Fibroblast of skin of left quadriceps (primary cell): ENCODE measurements around the gene PCCA.
"Not testable (repeated sequence)": the region's sequence is repeated elsewhere in the genome, so short reads cannot be mapped to it uniquely, and the experiment has no call there.

ENCODE experiments used
- DNase-seq, 2 experiments: peaks; one replicate each; pipeline ENCODE4 v3.0.0-alpha.2; 2013; ENCODE audit warnings: low read depth in 2 of 2

The PCCA gene

DNA sequence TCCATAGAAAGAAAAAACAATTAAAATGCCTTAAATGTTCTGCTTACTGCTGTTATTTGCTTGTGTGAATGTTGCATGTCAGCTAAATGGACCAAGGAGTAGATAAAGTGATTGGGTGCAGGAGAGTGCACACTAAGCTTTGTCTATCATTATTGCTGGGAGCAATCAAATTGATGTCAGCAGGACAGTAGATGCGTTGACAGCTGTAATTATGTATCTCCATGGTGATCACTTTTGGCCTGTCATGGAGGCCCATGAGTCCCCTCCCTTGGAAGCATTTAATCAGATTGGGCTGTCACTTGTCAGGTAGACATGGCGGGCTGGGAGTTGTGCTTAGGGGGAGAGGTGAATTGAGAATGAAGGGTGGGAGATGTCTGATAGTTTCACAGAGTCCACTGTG, 215.3 kb downstream of the PCCA start:
- DNase-seq = no peak

- DNase-seq = no peak
Observed at GRCh38 chr13:100305398-100305797, 216.5 kb downstream of the PCCA start.

GRCh38 chr13:100306030-100306429, 217.1 kb downstream of the PCCA start:
- DNase-seq = no peak

DNA sequence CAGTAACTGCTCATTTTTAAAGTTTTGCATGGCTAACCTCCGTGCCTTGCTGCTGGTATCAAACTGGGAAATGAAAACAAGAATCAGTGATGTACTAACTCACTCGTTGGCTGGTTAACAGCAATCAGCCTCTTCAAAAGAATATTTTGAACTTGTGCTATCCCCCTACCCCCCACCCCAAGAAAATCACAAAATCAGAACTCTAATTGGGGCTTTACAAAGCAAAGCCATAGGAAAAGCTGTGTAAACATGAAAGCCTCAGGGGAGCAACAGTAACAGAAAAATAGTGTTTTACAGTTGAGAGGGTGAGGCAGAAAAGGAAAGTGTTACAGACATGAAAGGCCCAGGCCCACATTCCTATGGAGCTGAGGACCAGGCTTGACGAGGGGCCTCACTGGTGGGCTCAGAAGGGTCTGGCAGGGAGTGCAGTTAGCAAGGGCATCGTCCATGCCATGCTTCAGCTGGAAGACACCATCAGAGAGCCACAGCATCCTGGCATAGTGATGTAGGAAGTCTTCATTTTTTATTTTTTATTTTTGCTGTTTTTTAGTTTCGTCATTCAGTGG, 217.6 kb downstream of the PCCA start:
- no peak for DNase-seq

- DNase-seq = no peak
Observed at GRCh38 chr13:100314132-100314910, 225.4 kb downstream of the PCCA start.

DNA sequence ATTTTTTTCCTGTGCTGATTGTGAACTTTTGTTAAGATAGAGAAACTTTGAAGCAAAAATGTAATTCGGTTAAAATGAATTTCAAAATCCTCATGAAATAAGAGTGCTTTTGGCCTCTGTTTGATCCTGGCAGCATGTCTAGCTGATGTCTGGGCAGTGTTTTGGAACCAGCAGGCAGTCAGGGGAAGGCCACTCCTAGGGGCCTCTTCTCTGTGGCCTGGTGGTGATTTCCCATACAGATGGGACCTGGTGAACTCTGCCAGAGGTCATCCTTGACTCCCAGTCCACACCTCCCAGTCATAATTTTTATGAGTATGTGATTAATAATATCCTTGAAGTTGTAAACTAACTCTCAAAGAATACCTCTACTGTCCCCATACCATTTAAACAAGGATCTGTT, 226.6 kb downstream of the PCCA start:
- no peak for DNase-seq

- DNase-seq = not testable (repeated sequence)
Observed at GRCh38 chr13:100318473-100318872, 229.6 kb downstream of the PCCA start.

GRCh38 chr13:100323937-100324336, 235.0 kb downstream of the PCCA start:
- no peak for DNase-seq

- no peak for DNase-seq
Observed at GRCh38 chr13:100330662-100331061, 241.8 kb downstream of the PCCA start.

DNA sequence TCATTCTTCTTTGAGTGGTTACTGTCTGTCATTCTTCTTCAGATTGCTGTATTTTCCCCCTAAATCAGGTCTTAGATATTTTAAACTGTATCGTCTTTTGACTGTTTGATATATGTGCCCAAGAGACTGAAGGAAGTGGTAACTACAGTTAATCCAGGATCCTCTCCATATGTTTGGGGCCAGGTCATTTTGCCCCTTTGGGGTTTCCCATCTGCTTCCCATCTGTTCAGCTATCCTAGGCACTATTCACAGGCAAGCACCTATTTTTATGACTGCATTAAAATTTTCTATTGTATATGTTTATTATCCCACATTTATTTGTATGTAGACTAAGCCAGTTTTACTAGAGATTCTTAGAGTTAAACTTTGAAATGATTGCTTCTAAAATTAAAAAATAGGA, 244.2 kb downstream of the PCCA start:
- DNase-seq = no peak

- no peak for DNase-seq
Observed at GRCh38 chr13:100334214-100334613, 245.3 kb downstream of the PCCA start.

GRCh38 chr13:100336795-100337516, 248.1 kb downstream of the PCCA start:
- no peak for DNase-seq

DNA sequence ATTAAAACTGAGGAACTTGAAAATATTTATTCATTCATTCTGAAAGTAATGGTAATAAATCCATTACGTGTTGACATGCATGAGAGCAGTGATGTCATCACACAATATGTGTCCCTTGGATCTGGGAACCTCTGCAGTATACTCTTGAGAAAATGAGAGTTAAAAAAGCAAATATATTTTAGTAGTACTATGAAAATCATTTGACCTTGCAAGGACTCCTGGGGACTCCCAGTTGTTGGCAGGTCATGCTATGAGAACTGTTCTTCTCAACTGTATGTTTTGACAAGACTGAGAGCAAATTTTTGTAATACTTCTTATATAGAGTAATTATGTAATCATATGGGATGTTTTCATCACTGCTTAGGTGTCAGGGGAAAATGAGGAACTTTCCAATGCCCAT, 249.4 kb downstream of the PCCA start:
- DNase-seq = no peak

GRCh38 chr13:100339411-100339940, 250.6 kb downstream of the PCCA start:
- DNase-seq = no peak

- no peak for DNase-seq
Observed at GRCh38 chr13:100340865-100341264, 252.0 kb downstream of the PCCA start.

DNA sequence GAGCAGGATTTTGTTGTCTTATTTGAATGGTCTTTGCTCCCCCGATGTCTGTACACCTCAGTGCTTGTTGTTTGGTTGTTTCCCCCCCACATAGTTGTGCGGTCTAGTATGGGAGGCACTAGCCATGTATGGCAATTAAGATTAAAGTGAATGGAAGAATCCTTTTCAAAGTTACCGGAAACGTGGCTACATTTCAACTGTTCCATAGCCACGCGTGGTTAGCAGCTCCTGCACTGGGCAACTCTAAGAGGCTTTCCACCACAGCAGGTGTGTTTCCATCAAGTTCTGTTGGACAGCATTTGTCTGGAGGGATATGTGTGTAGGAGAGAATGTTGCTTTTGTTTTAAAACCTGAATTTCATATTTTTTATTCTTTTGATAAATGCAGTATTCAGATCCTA, 252.4 kb downstream of the PCCA start:
- DNase-seq = no peak

DNA sequence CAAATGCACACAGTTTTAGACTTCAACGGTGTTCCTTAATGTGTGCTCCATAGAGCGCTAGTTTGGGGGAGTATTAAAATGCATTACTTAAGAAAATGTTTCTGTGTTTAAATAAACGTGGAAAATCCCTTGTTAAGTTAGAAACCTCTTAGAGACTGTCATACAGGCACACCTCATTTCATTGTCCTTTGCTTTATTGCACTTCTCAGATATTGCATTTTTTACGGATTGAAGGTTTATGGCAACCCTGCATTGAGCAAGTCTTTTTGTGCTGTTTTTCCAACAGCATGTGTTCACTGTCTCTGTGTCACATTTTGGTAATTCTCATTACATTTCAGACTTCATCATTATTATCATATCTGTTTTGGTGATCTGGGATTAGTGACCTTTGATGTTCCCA, 255.7 kb downstream of the PCCA start:
- DNase-seq = no peak

- no peak for DNase-seq
Observed at GRCh38 chr13:100347968-100348367, 259.1 kb downstream of the PCCA start.

GRCh38 chr13:100349594-100349993, 260.7 kb downstream of the PCCA start:
- DNase-seq = no peak

DNA sequence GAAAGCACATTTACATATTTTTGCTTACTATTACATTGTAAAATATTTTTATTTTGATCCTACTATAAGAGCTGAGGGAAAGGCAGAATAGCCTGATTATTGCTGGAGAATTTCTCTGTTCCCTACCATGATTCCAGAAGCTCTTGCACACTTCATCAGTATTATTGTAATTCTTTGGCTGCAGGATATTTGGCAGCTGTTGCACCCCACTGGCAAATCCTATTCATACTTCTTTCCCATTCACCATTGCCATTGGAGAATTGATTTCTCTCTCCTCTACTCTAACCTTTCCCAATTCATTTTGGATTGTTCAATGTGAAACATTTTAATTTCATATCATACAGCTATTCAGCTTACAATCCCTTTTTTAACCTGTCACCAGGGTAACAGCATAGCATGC, 261.7 kb downstream of the PCCA start:
- DNase-seq = no peak

DNA sequence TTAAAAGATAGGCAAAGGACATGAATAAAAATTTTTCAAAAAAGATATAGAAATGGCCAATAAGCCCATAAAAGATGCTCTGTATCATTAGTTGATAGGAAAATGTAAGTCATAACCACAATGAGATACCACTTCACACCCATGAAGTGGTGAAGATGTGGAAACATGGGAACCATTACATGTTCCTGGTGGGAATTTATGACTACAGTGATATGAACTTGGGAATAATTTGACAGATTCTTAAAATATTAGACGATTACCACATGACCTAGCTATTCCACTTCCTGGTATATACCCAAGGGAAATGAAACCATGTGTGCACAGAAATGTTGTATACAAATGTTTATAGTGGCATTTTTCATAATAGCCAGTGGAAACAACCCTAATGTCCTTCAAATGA, 267.5 kb downstream of the PCCA start:
- peak in 1 of 2 experiments; percentile 25 for DNase-seq

DNA sequence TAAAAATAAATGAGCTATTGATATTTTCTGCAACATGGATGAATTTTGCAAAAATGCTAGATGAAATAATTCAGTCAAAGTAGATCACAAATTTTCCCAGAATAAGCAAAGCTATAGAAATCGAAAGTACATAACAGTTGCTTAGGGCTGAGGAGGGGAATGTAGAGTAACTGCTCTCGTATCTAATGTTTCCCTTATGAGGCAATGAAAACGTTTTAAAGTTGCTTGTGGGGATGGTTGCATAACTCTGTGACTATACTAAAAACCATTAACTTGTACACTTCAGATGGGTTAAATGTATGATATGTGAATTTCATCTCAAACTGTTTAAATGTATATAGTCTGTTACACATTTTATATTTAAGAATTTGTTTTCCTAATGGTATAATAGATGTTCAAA, 268.0 kb downstream of the PCCA start:
- DNase-seq = no peak

- no peak for DNase-seq
Observed at GRCh38 chr13:100357764-100358163, 268.9 kb downstream of the PCCA start.
